ENCODE measurements around the gene ABCA7. TPM values are rescaled to one million over a fixed set of nuclear protein-coding genes. Genes with fewer than 3 reads are reported as not detected.

Gene ABCA7
- total RNA-seq, 4 donors from 2014 or later = 12.6 to 24.4 (median 18.7) TPM

DNA sequence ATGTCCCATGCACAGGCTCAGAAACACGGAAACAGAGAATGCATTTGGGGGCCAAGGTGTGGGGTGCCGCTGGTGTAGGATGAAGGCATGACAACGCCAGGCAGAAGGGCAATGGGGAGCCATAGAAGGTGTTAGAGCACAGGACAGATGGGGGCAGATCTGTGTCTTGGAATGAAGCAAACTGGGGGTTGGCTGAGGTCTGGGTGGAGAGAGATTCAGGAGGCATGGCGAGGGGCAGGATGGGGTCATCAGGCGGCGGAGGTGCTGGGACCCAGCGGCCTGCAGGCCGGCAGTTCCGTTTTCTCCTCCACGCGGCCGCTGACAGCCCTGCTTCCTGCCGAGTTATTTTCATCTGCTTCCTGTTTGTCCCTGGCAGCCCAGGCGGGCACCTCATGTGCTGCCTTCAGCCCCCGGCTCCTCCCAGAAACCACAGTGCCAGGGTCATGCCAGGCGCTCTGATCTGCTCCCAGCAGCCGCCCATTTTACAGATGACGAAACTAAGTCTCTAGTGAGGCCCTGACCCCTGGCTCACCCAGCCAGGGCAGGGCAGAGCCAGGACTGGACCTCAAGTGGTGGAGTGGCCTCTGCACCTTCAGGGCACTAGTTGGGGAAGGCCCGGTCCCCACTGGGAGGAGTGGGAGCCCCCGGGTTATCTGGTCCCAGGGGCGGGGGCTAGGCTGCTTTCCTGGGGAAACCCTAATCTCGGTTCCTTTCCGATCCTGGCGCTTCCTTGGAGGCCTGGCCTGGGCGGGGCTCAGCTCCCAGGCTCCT lies 29.3 kb downstream of the ABCA7 start:
- Histone ChIP-seq H3K4me3 (peak overlapping the region in 3 of 4 donors; percentile 38 to 69 (median 51)), H3K27me3 (peaks cover 9 to 83% (median 14%) of the 10 kb centered on the region in 4 donors), H3K4me1 (peaks cover 37 to 86% (median 47%) of the 10 kb centered on the region in 3 donors), H3K36me3 (no peaks in the 10 kb centered on the region), H3K9me3 (no peaks in the 10 kb centered on the region), H3K27ac (peak overlapping the region in 3 of 4 donors; percentile 66 to 85 (median 84))
- TF ChIP-seq, protein P1, sequence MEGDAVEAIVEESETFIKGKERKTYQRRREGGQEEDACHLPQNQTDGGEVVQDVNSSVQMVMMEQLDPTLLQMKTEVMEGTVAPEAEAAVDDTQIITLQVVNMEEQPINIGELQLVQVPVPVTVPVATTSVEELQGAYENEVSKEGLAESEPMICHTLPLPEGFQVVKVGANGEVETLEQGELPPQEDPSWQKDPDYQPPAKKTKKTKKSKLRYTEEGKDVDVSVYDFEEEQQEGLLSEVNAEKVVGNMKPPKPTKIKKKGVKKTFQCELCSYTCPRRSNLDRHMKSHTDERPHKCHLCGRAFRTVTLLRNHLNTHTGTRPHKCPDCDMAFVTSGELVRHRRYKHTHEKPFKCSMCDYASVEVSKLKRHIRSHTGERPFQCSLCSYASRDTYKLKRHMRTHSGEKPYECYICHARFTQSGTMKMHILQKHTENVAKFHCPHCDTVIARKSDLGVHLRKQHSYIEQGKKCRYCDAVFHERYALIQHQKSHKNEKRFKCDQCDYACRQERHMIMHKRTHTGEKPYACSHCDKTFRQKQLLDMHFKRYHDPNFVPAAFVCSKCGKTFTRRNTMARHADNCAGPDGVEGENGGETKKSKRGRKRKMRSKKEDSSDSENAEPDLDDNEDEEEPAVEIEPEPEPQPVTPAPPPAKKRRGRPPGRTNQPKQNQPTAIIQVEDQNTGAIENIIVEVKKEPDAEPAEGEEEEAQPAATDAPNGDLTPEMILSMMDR (IDR thresholded peaks at IDR 0.05) = no peak
- TF ChIP-seq POLR2A (IDR thresholded peaks at IDR 0.05) = no peak
- no peak for DNase-seq
- 47 to 50% methylated on average over 15 to 24 of the region's 25 CpGs for WGBS, 2 donors
- intact Hi-C loops (cut with DNase I) = no loop called here

- Histone ChIP-seq H3K27me3 (peaks cover 9 to 74% (median 14%) of the 10 kb centered on the region in 4 donors), H3K4me1 (peaks cover 32 to 85% (median 38%) of the 10 kb centered on the region in 3 donors), H3K36me3 (no peaks in the 10 kb centered on the region), H3K4me3 (no peak overlapping the region), H3K27ac (no peak overlapping the region), H3K9me3 (no peaks in the 10 kb centered on the region)
- TF ChIP-seq, protein P1 (IDR thresholded peaks at IDR 0.05) = peak in 1 of 6 experiments; percentile 8
- no peak for TF ChIP-seq POLR2A (IDR thresholded peaks at IDR 0.05)
- no peak for DNase-seq
- intact Hi-C loops (cut with DNase I) = no loop called here
- 14 to 43% methylated on average over 9 to 13 of the region's 21 CpGs for WGBS, 2 donors
These were observed 30.6 kb downstream of the ABCA7 start for GRCh38 chr19:1070576-1070930.

- H3K36me3 ChIP-seq = no peaks in the 10 kb centered on the region
- TF ChIP-seq, protein P1 (IDR thresholded peaks at IDR 0.05) = no peak
- TF ChIP-seq POLR2A (IDR thresholded peaks at IDR 0.05) = no peak
- H3K4me3 ChIP-seq = peak overlapping the region in 2 of 4 donors; percentile 33 to 55
- H3K27ac ChIP-seq = no peak overlapping the region
- intact Hi-C loops (cut with DNase I) = no loop called here
- peaks cover 9 to 68% (median 14%) of the 10 kb centered on the region in 4 donors for H3K27me3 ChIP-seq
- WGBS, 2 donors = 51% methylated on average over 24 of the region's 99 CpGs; no CpG with 5 or more reads in 1 of the 2 donors
- DNase-seq = no peak
- peaks cover 32 to 85% (median 32%) of the 10 kb centered on the region in 3 donors for H3K4me1 ChIP-seq
- H3K9me3 ChIP-seq = no peaks in the 10 kb centered on the region
These were observed 31.3 kb downstream of the ABCA7 start for GRCh38 chr19:1070931-1071791.

DNA sequence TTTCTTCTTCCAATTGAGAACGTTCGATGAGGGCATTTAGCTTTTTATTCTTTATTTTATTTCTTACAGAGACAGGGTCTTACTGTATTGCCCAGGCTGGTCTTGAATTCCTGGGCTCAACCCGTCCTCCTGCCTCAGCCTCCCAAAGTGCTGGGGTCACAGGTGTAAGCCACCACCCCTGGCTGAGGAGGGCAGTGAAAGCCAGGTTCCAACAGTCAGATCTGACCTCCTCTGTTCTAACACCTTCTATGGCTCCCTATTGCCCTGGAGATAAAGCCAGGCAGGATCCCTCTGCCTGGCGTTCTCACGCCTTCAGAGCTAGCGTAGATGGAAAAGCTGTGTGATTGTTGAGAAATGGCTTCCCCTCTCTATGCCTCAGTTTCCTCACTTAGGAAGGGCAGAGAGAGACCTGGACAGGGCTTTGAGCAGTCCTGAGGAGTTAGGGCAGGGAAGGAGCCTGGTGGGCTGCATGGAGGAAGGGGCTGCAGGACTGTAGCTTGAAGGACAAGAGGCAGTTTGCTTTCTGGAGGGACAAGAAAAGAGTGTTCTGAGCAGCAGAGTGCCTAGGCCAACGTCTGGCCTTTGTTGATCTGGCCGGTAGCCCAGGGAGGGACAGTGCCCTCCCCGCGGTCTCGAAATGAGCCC lies 32.6 kb downstream of the ABCA7 start:
- TF ChIP-seq, protein P1 (IDR thresholded peaks at IDR 0.05) = no peak
- Histone ChIP-seq H3K27me3 (peaks cover 5 to 55% (median 9%) of the 10 kb centered on the region in 4 donors), H3K36me3 (no peaks in the 10 kb centered on the region), H3K4me1 (peaks cover 21 to 84% (median 25%) of the 10 kb centered on the region in 3 donors), H3K4me3 (no peak overlapping the region), H3K9me3 (no peaks in the 10 kb centered on the region), H3K27ac (no peak overlapping the region)
- 73 to 77% methylated on average over 4 to 11 of the region's 11 CpGs for WGBS, 2 donors
- DNase-seq = no peak
- intact Hi-C loops (cut with DNase I) = no loop called here
